NCI-H2029 treated with DMSO at 0.1 percent for 48 hours (cell line): ENCODE data around the gene PDZK1.
"Not testable (repeated sequence)": the region's sequence is repeated elsewhere in the genome, so short reads cannot be mapped to it uniquely, and the experiment has no call there.

Source experiments
- DNase-seq: peaks from one replicate; lab custom pipeline; 2025; lab: John Stamatoyannopoulos, UW

Gene PDZK1

GRCh38 chr1:145710291-145711027 is 3.3 kb upstream of the PDZK1 start:
- no peak for DNase-seq

DNA sequence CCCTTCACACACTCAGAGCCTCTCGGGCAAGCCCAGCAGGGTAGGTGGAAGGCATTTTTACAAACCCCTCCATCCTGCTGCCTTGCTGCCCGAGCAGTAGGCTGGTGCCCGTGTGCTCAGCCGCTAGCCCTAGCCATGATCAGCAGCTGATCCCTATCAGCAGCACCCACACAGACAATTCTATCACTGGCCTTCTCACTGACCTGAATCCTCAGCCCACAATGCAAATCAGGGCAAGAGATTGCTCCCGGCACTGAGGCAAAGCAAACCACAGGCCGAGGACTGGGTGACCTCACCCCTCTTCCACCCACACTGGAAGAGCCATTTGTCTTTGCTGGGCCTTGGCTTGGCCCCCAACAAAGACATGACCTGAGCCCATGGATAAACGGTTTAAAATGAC is 895 bp upstream of the PDZK1 start:
- no peak for DNase-seq

DNA sequence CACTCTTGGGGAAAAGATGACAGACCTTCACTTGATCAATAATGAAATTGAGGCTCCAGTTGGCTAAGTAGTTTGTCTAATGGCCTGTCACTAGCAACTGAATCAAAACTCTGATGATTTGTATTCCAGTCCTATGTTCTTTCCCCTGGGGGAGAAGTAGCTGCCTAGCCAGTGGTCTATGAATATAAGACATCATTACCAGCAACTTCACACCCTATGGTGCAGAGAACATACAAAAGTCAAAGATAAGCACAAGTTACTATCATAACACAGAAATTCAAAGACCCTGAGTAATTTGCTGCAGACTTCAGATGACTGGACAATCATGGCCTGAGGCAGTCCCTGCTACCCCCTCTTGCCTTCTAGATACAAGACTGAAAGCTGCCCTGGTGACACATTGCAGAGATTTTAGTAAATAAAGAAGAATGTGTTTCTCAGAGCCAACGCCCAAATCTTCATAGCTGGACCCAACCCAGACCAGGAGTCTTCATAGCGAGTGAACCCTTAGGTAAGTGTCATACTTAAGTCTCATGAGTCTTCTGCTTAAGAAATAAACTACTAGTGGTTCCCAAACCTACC is 993 bp downstream of the PDZK1 start:
- no peak for DNase-seq

- DNase-seq = no peak
Measured at GRCh38 chr1:145705622-145706021, 1.5 kb downstream of the PDZK1 start.

DNA sequence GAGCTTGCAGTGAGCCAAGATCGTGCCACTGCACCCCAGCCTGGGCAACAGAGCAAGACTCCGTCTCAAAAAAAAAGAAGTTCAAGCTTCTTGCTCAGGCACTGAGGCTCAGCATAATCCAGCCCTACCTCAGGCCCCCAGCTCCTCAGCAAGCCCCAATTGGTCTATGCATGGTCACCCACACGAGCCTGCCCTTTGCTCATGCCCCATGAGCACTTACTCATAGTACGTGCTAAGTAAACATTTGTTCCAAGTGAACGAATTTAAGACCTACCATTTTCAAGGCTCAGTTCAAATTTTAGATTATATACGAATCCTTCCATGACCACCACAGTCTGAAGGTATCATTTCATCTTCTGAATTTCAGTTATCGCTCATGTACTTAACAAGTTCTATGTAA is 4.3 kb downstream of the PDZK1 start:
- DNase-seq = no peak

DNA sequence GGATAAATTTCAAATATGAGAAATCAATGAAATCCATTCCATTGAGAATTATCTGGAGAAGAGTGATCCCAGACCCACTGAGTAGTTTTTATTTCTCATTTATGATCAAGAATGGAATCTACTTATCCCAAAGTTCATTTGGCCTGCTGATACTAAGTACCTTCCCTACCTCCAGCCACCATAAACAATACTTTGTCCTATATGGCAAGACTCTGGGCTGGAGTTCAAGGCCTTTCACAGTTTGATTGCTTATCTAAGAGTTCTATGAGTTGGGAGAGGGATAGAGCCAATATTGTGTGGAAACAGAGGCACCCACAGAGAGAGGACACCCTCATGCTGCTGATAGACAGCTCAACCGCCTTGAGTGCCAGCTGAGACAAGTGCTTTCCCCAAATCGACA is 5.1 kb downstream of the PDZK1 start:
- no peak for DNase-seq

DNA sequence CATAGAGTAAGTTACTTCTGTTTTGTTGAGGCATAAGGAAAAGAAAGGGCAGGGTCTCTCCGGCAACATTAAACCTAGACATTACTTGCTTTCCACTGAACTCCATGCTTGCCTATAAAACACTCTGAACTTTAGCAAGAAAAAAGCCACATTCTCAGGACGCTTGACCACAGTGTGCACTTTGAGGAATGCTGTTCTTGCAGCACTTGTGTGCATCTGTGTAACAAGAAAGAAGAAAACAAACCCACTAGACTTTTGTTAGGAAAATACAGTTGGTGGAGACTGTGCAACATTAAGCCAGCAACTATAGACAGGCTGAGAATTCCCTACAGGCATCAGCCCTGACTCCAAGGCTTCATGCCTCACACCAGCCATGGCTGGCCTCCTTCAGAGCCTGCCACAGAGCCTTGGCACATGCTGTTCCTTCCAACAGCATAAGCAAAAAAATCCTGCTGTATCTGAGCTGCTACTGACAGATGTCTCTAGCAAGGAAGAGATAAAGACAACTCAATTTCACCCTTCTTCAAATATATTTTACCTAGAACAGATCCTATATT is 5.8 kb downstream of the PDZK1 start:
- DNase-seq = no peak

GRCh38 chr1:145696630-145696960 is 10.6 kb downstream of the PDZK1 start:
- DNase-seq = no peak

DNA sequence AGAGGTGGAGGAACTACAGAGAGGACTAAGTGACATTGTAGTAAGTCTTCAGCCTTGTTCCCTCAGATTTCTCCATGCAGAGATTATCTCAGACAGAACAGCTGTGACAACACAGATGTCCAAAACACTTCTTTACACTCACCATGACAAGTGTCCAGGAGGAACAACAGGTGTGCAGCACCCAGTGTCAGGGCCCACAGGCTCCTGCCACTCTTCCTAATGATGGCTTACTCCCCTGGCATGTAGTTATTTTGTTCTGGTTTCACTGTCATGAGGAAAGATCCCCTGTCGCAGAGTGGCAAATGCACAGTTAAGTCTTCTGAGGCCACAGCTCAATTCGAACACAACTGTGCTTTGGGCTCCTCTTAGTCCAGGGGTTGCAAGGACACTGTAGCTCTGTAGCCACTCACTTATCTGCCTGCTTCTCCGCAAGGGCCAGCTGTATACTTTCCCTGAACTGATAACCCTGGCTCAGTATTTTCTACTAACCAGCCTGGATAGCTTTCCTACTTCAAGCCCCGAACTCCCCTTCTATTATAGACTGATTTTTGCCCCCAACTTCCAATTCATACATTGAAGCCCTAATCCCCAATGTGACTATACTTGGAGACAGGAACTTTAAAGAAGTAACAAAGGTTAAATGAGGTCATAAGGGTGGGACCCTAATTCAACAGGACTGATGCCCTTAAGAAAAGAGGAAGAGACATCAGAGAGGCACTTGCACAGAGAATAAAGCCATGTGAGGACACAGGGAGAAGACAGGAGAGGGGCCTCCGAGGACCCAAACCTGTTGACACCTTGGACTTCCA is 11.1 kb downstream of the PDZK1 start:
- DNase-seq = no peak

GRCh38 chr1:145692785-145693443 is 14.3 kb downstream of the PDZK1 start:
- DNase-seq = no peak

DNA sequence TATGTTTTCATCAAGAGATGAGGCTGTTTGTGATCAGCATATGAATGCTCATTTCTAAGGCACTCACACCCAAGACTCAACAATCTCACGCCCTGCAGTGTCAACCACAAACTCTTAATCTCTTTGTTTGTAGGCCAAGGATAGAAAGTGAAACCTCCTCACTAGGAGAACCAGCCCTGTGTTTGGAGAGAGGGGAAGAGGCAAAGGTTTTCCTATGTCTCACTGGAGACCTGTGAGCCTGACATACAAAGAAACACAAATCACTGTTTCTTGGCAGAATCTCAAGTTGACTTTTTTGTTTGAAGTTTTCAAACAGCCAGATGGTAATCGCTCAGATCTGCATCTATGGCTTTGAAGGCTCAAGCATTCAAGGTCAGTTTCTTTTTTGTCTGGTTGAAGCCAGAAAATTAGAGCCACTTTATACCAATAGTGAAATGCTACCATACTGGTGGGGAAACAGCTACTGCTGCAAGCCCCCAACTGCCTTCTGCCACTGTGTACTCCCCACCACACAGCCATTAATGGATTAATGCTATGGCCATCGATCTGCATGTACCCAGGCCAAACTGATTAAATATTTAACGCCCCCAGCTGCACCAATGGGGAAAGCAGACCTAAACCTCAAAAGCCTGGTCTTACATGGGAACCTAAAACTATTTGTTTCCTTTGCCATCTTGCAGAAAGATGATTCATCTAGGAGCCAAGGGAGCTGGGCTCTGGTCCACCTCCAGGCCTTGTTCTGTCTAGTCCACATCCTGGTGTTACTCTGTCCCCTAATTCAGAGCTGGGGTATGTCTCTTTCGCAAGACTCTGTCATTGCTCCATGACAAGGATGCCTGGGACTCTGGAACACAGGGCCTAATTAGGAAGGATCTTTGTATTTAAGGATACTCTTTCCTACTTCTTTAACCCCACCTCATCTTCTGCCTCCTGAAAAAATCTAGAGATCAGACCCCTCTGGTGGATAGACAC is 16.3 kb downstream of the PDZK1 start:
- no peak for DNase-seq

DNA sequence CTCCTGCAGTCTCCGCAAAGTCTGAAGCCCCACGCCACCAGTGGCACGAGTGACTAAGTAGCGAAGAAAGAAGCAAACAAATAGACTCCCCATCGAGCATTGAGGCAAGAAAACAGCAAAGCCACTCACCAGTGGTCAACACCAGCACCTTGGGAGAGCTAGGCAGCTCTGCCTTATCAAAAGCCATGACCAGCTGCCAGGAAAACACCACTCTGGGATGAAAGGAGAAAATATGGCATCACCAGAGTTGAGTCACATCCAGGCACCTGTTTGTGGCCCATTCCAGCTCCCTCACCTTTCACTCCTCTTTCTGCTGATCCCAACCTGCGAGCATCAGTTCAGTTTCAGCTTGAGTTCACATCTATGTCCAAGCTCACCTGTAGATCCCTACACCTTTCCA is 17.2 kb downstream of the PDZK1 start:
- no peak for DNase-seq

DNA sequence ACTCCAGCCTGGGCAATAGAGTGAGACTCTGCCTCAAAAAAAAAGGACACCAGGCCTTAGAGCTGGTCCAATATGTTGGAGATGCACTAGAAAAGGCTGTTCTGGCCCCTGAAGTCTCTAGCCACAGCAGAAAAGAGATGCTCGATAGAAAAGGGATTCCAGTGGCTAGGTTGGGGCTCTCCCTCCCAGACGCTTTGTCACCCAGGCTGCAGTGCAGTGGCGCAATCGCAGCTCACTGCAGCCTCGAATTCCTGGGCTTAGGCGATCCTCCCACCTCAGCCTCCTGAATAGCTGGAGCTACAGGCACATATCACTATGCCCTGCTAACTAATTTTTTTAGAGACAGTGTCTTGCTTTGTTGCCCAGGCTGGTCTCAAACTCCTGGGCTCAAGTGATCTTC is 18.2 kb downstream of the PDZK1 start:
- DNase-seq = no peak

DNA sequence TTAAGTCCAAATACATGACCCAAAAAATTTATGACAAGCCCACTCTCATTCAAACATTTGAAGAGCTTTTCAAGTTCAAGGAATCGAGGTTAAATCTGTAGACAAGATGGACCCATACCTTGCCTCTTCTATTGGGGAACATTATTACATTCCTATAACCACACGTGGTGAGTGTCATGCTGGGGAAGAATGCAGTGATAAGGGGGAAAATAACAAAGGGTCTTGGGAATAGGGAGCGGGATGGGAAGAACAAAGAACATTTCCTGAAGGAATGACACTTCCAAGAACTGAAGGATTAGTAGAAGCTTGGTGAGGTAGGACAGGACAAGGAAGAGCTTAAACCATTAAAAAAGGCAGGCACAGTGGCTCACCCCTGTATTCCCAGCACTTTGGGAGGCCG is 18.8 kb downstream of the PDZK1 start:
- no peak for DNase-seq

DNA sequence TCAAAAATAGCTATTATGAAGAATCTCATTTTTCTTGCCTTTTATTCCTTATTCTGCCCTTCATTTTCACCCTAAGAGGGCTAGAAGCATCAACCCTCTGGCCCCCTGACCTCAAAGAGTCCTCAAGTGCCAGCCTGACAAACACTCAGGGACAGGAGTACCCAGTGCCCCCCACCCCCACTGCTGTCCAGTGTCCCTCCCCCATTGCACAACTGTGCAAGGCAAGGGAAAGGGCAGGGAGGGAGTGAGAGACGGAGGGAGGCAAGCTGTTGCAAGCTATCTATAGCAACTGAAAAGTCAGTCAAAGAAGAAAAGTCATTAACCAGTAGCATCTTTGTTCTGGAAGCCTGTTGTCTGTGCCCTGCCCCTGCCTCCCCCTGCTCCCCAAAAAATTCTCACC is 21.1 kb downstream of the PDZK1 start:
- DNase-seq = not testable (repeated sequence)

GRCh38 chr1:145684858-145685257 is 22.3 kb downstream of the PDZK1 start:
- not testable (repeated sequence) for DNase-seq

- DNase-seq = not testable (repeated sequence)
Measured at GRCh38 chr1:145673217-145673616, 34.0 kb downstream of the PDZK1 start.

GRCh38 chr1:145670995-145671745 is 36.0 kb downstream of the PDZK1 start:
- not testable (repeated sequence) for DNase-seq

- DNase-seq = not testable (repeated sequence)
Measured at GRCh38 chr1:145665015-145665414, 42.2 kb downstream of the PDZK1 start.

- not testable (repeated sequence) for DNase-seq
Measured at GRCh38 chr1:145662502-145662901, 44.7 kb downstream of the PDZK1 start.
